M059J (cell line): ENCODE measurements around the gene NRROS. TPM values are rescaled to one million over a fixed set of nuclear protein-coding genes. Genes with fewer than 3 reads are reported as not detected.

Experiments used
- DNase-seq: peaks from one replicate; pipeline ENCODE4 v3.0.0-alpha.2; 2012; ENCODE audit warnings: low read depth
- total RNA-seq: library from RNA; depleted of rRNA; stranded (reverse); fragments of >200 nt; shearing (Covaris generic); gene quantifications from 2 replicates; pipeline ENCODE4 v1.2.3, GENCODE V29; 2014

NRROS gene
- total RNA-seq, 1 experiment from 2014 or later, result 1.1 TPM

- DNase-seq, result peak; percentile 97
Observed at GRCh38 chr3:196650740-196651311, 11.3 kb downstream of the NRROS start.

GRCh38 chr3:196651819-196652218 is 12.3 kb downstream of the NRROS start:
- DNase-seq, result no peak

GRCh38 chr3:196652961-196653795 is 13.7 kb downstream of the NRROS start:
- no peak for DNase-seq

GRCh38 chr3:196654006-196654734 is 14.7 kb downstream of the NRROS start:
- no peak for DNase-seq

- peak; percentile 53 for DNase-seq
Observed at GRCh38 chr3:196654735-196655090, 15.2 kb downstream of the NRROS start.

- no peak for DNase-seq
Observed at GRCh38 chr3:196655496-196655895, 16.0 kb downstream of the NRROS start.

- DNase-seq, result no peak
Observed at GRCh38 chr3:196656213-196656612, 16.7 kb downstream of the NRROS start.

GRCh38 chr3:196659901-196660351 is 20.4 kb downstream of the NRROS start:
- no peak for DNase-seq

GRCh38 chr3:196660381-196661166 is 21.1 kb downstream of the NRROS start:
- DNase-seq, result no peak

- DNase-seq, result no peak
Observed at GRCh38 chr3:196661400-196661799, 21.9 kb downstream of the NRROS start.

GRCh38 chr3:196662033-196662432 is 22.5 kb downstream of the NRROS start:
- peak; percentile 44 for DNase-seq

- DNase-seq, result no peak
Observed at GRCh38 chr3:196662711-196663571, 23.4 kb downstream of the NRROS start.

GRCh38 chr3:196666001-196666867 is 26.7 kb downstream of the NRROS start:
- peak; percentile 93 for DNase-seq

GRCh38 chr3:196667056-196667825 is 27.7 kb downstream of the NRROS start:
- no peak for DNase-seq

- DNase-seq, result no peak
Observed at GRCh38 chr3:196670339-196670738, 30.8 kb downstream of the NRROS start.

GRCh38 chr3:196673632-196674031 is 34.1 kb downstream of the NRROS start:
- no peak for DNase-seq

GRCh38 chr3:196677353-196677752 is 37.9 kb downstream of the NRROS start:
- DNase-seq, result no peak

GRCh38 chr3:196677931-196678330 is 38.4 kb downstream of the NRROS start:
- DNase-seq, result no peak
